Activated CD8-positive, alpha-beta memory T cell treated with anti-CD3 and anti-CD28 coated beads, Interleukin-2, amount 50 U/mL, for 24 hours (primary cell): ENCODE data around the gene DMPK.

Experiments
- DNase-seq: peaks from one replicate; pipeline ENCODE4 v3.0.0-alpha.2; 2020; ENCODE audit errors: extremely low read depth

DMPK gene

GRCh38 chr19:45786533-45786894 is 4.2 kb upstream of the DMPK start:
- DNase-seq: no peak

GRCh38 chr19:45785781-45786532 is 3.7 kb upstream of the DMPK start:
- DNase-seq: no peak

GRCh38 chr19:45785097-45785496 is 2.8 kb upstream of the DMPK start:
- DNase-seq: no peak

GRCh38 chr19:45784096-45784495 is 1.8 kb upstream of the DMPK start:
- DNase-seq: no peak

GRCh38 chr19:45782820-45783785 is 813 bp upstream of the DMPK start:
- no peak for DNase-seq

- DNase-seq: no peak
Observed at GRCh38 chr19:45781214-45782161, 802 bp downstream of the DMPK start.

- DNase-seq: no peak
Observed at GRCh38 chr19:45780448-45781213, 1.7 kb downstream of the DMPK start.

GRCh38 chr19:45780146-45780447 is 2.2 kb downstream of the DMPK start:
- no peak for DNase-seq

GRCh38 chr19:45779231-45780145 is 2.8 kb downstream of the DMPK start:
- DNase-seq: peak; percentile 80

GRCh38 chr19:45778010-45778661 is 4.2 kb downstream of the DMPK start:
- no peak for DNase-seq

GRCh38 chr19:45777395-45777961 is 4.8 kb downstream of the DMPK start:
- DNase-seq: no peak

GRCh38 chr19:45774765-45775164 is 7.5 kb downstream of the DMPK start:
- no peak for DNase-seq

- no peak for DNase-seq
Observed at GRCh38 chr19:45773384-45773783, 8.9 kb downstream of the DMPK start.

- no peak for DNase-seq
Observed at GRCh38 chr19:45772912-45773311, 9.4 kb downstream of the DMPK start.

GRCh38 chr19:45772130-45772840 is 10.0 kb downstream of the DMPK start:
- DNase-seq: no peak

GRCh38 chr19:45771311-45771933 is 10.9 kb downstream of the DMPK start:
- DNase-seq: no peak

GRCh38 chr19:45770192-45771101 is 11.8 kb downstream of the DMPK start:
- peak; percentile 62 for DNase-seq
